Ammon's horn (tissue), 1 donor: ENCODE data around the gene SLC24A5.

Source experiments
- DNase-seq: peaks from one replicate; pipeline ENCODE4 v3.0.0-alpha.2; 2016; ENCODE audit warnings: low spot score

The SLC24A5 gene

DNA sequence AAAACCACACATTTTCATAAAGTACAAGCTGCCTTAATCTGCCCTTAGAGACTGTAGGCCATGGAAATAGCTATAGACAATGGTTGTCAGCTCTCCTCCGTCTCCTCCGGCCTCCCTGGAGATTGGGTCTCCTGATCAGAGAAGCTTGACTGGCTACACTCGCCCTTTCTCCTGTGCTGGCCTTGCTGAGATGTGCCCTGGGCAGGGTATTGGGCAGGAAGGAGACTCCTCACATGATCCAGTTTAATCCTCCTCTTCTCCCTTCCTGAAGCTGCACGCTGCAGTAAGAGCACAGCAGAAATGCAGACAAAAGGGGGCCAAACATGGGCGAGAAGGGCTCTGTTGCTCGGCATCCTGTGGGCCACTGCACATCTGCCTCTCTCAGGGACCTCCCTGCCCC is at the start of gene SLC24A5:
Gene SLC24A5, plus strand, starts transcription at position 246 of the 400 bp plus-strand sequence. Its CDS starts 55 bp downstream, at position 301.
- DNase-seq, result no peak

DNA sequence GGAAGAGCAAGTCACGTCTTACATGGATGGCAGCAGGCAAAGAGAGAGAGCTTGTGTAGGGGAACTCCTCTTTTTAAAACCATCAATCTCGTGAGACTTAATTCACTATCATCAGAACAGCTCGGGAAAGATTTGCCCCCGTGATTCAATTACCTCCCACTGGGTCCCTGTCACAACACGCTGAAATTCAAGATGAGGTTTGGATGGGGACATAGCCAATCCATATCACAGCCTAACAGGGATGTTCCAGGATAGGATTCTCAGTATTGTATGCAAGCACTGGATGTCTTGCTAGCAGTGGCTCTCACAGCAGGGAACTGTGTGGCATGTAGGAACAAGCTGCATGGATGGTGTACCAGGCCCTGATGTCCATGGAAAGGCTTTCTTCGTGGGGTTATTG is 47.8 kb upstream of the SLC24A5 start:
- DNase-seq, result no peak

- DNase-seq, result no peak
Observed at GRCh38 chr15:48073881-48074280, 46.9 kb upstream of the SLC24A5 start.

DNA sequence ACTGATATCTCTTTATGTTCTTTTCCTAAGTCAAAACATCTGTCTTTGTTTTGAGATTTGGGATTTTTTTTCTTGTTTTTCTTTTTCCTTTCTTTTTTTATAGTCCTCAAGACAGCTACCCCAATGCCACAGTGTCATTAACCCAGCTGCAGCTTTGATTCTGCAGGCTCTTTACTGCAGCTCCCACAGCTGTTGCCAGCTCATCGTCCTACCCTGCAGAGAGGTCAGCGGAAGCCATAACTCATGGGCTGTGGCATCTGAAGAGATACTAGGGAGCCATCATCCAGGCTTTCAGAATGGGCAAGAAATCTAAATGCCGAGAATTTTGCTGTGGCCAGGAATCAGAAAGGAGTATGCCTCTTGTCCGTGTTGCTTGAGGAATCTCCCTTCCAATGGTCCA is 44.3 kb upstream of the SLC24A5 start:
- DNase-seq, result no peak

DNA sequence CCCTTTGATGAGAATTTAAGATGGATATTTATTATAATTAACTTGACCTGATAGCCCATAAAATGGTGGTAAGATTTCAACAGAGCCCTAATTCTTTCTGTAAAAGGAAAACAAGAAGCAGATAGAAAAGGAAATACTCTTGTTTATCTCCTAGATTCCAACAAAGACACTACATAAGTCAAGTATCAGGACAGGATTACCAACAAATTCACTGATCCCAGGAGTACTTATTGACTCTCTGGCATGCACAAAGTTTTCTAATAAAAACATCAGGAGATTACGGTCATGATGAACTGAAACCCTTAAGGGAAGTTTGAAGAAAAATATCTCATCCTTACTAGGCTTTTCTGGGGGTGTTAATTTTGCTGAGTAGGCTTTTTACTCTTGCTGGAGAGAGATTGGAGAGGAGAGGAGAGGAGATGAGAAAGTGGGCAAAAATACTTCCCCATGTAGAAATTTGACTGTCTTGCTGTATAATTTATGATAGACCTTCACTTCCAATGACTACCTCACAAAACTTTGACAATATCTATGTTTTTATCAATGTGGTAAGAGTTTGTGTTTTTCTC is 43.1 kb upstream of the SLC24A5 start:
- no peak for DNase-seq

DNA sequence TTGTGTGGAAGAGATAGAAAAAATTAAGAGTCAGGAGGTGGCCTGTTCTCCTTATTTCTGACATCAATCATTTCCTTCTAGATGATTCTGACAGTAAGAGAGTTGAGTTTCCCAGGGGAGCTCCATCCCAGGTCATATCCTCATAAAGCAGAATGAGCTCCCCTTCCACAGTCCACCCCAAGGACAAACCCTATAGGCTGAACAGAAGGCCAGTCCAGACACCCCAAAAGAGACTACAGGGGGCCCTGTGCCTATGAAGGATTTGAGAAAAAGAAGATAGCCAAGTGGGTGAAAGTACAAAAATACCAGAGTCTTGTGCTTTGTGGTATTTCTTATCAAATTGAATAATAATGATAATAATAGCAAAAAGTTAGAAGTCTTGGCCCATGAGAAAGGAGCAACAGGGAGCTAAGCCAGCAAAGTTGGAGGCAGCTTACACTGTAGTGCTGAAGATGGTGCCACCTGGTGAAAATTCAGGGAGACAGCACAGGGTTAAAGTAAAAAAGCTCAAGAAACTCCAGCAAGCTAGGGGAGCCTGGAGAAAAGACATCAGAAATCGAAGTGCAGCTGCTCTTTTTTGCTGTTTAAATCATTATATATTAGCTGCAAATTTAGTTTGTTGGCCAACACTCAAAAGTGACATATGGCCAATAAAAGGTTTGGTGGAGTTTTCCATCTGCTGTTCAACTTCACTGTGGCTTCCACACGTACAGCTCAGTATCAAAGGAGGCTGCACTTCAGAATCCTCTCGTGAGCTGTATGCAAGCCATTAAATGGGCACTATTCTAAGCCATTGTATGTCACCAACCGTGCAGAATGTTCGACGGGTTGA is 35.8 kb upstream of the SLC24A5 start:
- no peak for DNase-seq

DNA sequence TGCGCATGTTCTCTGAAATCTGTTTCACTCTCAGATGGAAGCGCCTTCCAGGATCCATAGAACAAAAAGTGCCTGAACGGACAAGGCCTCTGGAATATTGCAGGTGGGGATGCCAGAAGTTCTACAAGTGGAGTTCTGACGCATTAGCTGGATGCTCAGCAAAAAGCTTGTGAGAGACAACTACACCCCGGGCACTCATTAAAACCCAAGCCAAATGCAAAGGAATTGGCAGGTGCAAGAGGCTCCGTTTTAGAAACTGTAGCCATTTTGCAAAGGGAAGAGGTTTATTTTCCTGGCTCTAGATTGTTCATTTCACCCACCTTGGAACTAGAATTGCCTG is 35.2 kb upstream of the SLC24A5 start:
- DNase-seq, result no peak

- DNase-seq, result no peak
Observed at GRCh38 chr15:48086133-48086532, 34.7 kb upstream of the SLC24A5 start.

GRCh38 chr15:48086576-48086975 is 34.2 kb upstream of the SLC24A5 start:
- no peak for DNase-seq

DNA sequence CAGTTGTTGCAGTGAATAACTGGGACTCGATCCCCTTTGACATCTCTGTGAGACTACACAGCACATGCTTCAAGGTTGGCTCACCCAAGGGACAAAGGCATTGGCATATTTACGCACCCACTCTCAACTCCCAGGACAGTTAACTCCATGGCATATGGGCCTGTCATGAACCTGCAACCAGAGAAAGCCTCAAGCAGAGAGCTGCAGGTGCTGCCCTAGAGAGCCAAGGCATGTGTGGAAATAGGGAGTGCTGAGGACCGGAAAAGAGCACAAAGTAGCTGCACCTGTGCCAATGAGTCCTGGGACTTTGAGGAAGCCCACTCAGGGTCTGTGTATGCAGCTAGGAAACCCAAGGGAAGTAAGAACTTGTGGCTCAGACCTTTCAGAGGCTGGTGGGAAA is 32.9 kb upstream of the SLC24A5 start:
- DNase-seq, result no peak

DNA sequence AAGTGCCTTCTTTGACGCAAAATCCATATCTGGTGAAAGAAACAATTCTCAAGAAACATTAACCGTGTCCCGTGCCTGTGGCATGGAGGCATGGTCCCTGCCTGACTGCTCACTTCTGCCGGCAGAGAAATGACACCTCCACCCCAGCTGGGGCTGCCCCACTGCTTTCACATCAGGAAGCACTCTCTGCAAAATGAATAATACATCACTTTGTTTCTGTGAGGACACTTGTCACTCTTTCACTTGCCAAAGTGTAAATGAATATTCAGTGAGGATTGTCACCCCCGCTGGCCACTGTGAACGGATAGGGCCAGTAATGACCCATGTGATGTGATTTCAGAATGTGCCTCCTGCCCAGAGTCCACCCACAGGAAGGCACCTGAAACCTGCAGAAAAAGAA is 31.1 kb upstream of the SLC24A5 start:
- no peak for DNase-seq

GRCh38 chr15:48090115-48090514 is 30.7 kb upstream of the SLC24A5 start:
- no peak for DNase-seq

DNA sequence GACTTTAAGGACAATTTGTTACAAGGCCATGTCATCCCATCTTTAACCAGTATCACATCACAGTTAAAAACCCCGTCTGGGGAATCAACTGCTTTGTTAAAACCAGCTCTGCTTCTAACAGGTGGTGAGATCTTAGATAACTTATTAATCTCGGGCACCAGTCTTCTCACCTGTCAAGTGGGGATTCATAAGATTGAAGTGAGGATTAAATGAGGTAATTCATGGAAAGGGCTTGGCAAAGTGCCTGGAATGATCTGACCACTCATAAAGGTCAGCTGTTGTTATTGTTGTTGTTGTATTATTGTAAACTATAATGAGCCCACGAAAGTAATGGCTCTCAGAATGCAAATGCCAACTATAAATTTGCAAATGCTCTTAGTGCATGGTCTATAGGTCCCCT is 30.1 kb upstream of the SLC24A5 start:
- DNase-seq, result no peak

DNA sequence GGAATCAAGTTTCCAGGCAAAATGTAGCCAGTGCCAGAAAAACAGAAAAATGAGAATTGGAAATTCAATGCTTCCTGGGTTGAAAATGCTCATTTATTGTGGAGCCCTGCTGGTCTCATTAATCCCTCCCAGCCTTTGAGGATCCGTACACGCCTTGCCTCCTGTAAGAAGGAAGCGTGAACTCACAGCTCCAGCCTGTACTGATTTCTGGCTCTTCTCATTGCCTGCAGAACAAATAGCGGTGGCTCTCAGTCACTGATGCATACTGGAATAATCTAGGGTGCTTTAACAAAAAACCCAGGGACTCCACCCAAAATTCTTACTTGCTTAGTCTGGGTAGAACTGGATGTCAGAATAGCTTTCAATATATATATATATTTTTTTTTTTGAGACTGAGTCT is 29.3 kb upstream of the SLC24A5 start:
- DNase-seq, result no peak

DNA sequence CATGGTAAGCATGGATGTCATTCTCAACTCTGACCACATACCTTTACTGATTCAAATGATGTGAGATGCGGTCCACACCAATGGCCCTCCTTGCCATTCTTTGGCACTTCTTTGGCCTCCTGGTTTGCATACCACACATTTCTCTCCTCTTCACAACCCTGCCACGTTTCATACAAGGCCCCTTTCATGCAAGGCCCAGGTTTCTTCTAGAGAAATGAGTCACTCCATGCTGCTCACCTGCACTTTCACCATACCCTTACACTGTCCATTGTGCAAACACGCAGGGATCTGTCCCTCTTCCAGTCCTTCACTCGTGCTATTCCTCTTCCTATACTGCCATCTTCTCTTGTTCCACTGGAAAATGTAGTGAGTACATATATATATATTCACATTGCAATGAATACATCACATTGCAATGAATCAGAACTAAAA is 24.4 kb upstream of the SLC24A5 start:
- no peak for DNase-seq

GRCh38 chr15:48096813-48097212 is 24.0 kb upstream of the SLC24A5 start:
- peak; percentile 70 for DNase-seq

- no peak for DNase-seq
Observed at GRCh38 chr15:48097264-48097663, 23.5 kb upstream of the SLC24A5 start.

- no peak for DNase-seq
Observed at GRCh38 chr15:48101376-48101961, 19.3 kb upstream of the SLC24A5 start.

DNA sequence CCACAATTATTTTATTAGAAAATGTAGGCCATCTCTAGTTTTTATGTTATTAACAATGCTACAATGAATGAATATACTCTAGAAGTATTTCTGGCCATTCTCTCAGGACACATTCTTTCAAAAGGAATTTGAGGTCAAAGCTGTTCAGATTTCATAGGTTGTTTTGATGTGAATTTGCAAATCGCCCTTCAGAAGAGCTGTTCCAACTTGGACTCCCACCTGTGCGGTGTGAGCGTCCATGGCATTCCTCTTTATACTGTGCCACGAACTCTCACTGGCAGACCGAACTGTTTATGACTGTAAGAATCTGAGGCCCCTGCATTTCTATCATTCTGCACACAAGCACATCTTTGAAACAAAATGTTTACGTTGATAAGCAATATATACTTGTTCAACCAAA is 18.6 kb upstream of the SLC24A5 start:
- no peak for DNase-seq

- DNase-seq, result no peak
Observed at GRCh38 chr15:48103647-48104046, 17.1 kb upstream of the SLC24A5 start.

- no peak for DNase-seq
Observed at GRCh38 chr15:48105936-48106335, 14.9 kb upstream of the SLC24A5 start.

- no peak for DNase-seq
Observed at GRCh38 chr15:48109212-48109611, 11.6 kb upstream of the SLC24A5 start.

DNA sequence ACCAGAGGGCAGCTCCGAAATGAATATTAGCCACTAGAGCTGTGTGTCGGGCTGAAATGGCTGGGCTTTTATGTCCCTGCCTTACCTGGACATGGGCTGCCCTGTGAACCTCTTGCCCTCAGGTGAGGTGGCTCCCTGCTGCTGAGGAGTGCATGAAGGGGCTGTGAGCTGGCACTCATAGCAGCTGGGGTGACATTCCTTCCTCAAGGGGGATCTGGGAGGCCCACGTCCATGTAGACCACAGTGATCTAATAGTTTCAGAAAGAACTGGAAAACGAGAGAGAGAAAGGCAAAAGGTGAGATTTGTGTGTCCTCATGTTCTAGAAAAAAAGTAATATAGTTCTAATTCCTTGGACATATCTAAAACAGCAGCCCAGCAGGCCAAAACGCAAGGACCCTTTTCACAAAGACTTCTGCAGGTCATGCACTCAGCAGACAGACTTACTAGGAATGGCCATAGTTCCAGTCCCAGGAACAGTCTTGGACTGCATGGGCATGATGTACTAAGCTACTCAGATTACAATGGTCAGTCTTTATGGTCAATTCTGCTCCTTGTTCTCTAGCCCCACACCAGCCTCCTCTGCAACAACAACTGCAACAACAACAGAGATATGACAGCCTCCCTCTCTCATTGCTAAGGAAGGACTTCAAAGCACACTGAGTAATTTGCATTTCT is 10.8 kb upstream of the SLC24A5 start:
- no peak for DNase-seq
